K562 (cell line): ENCODE results near the gene DPP9. TPM values are rescaled to one million over a fixed set of nuclear protein-coding genes. Genes with fewer than 3 reads are reported as not detected.

Source experiments
- ETV5 ChIP-seq: sonication (generic); formaldehyde crosslinking; IDR thresholded peaks from 2 replicates; pipeline ENCODE4 v1.4.0; 2020; ENCODE audit warnings: low read depth, mild to moderate bottlenecking, missing genetic modification reagents
- HEY1 ChIP-seq: fragments of 250-450 bp; sonication (Bioruptor Pico); IDR thresholded peaks from 2 replicates; pipeline ENCODE4 v1.5.0; 2020; ENCODE audit warnings: mild to moderate bottlenecking, moderate library complexity, borderline replicate concordance
- MLX ChIP-seq, 2 experiments: fragments of 450-650 bp in 1 of 2; sonication (generic) in 1 of 2; formaldehyde crosslinking; conservative IDR thresholded peaks; 2 replicates each; pipeline versions ENCODE4 v1.4.0 to v1.8.1; 2020 to 2022; ENCODE audit warnings: mild to moderate bottlenecking in 1 of 2, missing genetic modification reagents in 1 of 2
- NFATC3 ChIP-seq: fragments of 450-650 bp; IDR thresholded peaks from 2 replicates; pipeline ENCODE4 v1.6.1; 2017; ENCODE audit warnings: mild to moderate bottlenecking
- NFIC ChIP-seq: fragments of 450-650 bp; IDR thresholded peaks from 2 replicates; pipeline ENCODE4 v1.6.1; 2017; ENCODE audit warnings: mild to moderate bottlenecking, inconsistent platforms
- RREB1 ChIP-seq: fragments of 250-450 bp; sonication (Bioruptor Pico); IDR thresholded peaks from 2 replicates; pipeline ENCODE4 v1.4.0; 2020
- SMARCE1 ChIP-seq: fragments of 450-650 bp; IDR thresholded peaks from 2 replicates; pipeline ENCODE4 v1.7.1; 2016; ENCODE audit warnings: mild to moderate bottlenecking
- SREBF1 ChIP-seq: fragments of 150-350 bp; IDR thresholded peaks from 2 replicates; pipeline ENCODE4 v1.6.1; 2014; ENCODE audit warnings: antibody characterized with exemption, low read depth, low read length, borderline replicate concordance
- STAT6 ChIP-seq: sonication (generic); formaldehyde crosslinking; IDR thresholded peaks from 2 replicates; pipeline ENCODE4 v1.8.1; 2023; ENCODE audit warnings: mild to moderate bottlenecking, missing genetic modification reagents
- ZBED1 ChIP-seq: IDR thresholded peaks from 2 replicates; pipeline ENCODE4 v1.6.1; 2014
- ZBTB12 ChIP-seq: fragments of 250-450 bp; sonication (Bioruptor Pico); IDR thresholded peaks from 2 replicates; pipeline ENCODE4 v1.4.0; 2020
- polyA plus RNA-seq, 8 experiments: library from polyadenylated mRNA; depleted of rRNA in 4 of 8; stranded (reverse) in 5 of 8; unstranded in 3 of 8; fragments of >200 nt; fragmentation: Nextera tagmentation in 2 of 8; fragmentation: Illumina TruSeq in 1 of 8; extraction: Ambion mirVana in 2 of 8; extraction: Trizol in 1 of 8; gene quantifications; 2 replicates each; pipeline versions ENCODE4 v1.2.1 to v1.2.3, GENCODE V29; 2011 to 2014; ENCODE audit warnings: inconsistent platforms in 1 of 8, missing spikeins in 1 of 8
- total RNA-seq, 7 experiments: library from RNA; depleted of rRNA in 6 of 7; stranded (reverse); fragments of >200 nt in 6 of 7; fragmentation: Illumina TruSeq in 2 of 7; extraction: Trizol in 2 of 7; gene quantifications; 2 replicates each; pipeline versions ENCODE4 v1.2.1 to v1.2.3, GENCODE V29; 2011 to 2021; ENCODE audit warnings: low replicate concordance in 1 of 7
- TF ChIP-seq, protein P1 (sequence below): fragments of 450-650 bp; IDR thresholded peaks from one replicate; pipeline ENCODE4 v1.6.1; 2018; ENCODE audit warnings: mild to moderate bottlenecking, moderate library complexity; ENCODE audit not compliant: partially characterized antibody

DPP9 gene
- total and polyA plus RNA-seq, 9 of the 15 experiments (the other 6 are each of a cell fraction or from before 2014, with no cell fraction given), result 0.90 to 66.7 (median 24.5) TPM

DNA sequence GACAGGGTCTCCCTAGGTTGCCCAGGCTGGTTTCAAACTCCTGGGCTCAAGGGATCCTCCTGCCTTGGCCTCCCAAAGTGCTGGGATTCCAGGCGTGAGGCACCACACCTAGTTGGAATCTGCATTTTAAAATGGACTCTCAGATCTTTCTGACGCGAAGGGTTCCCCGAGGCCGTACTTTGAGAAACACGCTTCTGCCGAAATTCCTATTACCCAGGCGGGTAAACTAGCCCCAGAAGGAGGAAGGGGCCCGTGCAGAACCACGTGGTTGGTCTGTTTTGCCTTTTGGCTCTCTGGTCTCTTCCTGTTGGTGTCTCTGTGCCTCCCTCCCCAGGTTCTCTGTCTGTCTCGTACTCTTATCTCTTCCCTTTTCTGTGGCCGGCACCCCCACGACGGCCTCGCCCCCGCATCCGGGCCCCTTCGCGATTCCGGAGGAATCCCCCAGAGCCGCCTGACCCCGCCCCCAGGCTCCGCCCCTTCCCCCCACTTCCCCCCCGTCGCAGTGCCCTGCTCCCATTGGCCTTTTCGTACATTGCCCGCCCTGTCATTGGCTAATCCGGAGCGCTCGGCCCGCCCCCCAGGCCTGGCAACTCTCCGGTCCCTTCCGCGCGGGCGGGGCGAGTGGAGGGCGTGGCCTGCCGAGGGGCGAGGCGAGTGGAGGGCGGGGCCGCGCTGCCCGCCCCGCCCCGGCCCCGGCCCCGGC lies 84.7 kb downstream of the DPP9 start, which contains the start of gene TNFAIP8L1 (continued):
- TF ChIP-seq MLX (CRISPR knock-in tag; conservative IDR thresholded peaks at IDR 0.05) (no peak), NFIC (peak; percentile 52), HEY1 (CRISPR knock-in tag) (no peak), ZBTB12 (CRISPR knock-in tag) (no peak), NFATC3 (no peak), STAT6 (CRISPR knock-in tag) (no peak), SREBF1 (no peak), ETV5 (CRISPR knock-in tag) (peak; percentile 81), RREB1 (CRISPR knock-in tag) (no peak), ZBED1 (no peak), SMARCE1 (peak; percentile 77; the same call in 1 of the 2 replicates)
- TF ChIP-seq, protein P1, sequence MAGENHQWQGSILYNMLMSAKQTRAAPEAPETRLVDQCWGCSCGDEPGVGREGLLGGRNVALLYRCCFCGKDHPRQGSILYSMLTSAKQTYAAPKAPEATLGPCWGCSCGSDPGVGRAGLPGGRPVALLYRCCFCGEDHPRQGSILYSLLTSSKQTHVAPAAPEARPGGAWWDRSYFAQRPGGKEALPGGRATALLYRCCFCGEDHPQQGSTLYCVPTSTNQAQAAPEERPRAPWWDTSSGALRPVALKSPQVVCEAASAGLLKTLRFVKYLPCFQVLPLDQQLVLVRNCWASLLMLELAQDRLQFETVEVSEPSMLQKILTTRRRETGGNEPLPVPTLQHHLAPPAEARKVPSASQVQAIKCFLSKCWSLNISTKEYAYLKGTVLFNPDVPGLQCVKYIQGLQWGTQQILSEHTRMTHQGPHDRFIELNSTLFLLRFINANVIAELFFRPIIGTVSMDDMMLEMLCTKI, result no peak
